ENCODE data around the gene RFNG. TPM values are rescaled to one million over a fixed set of nuclear protein-coding genes. Genes with fewer than 3 reads are reported as not detected.

Gene RFNG
- total and polyA plus RNA-seq, 2 of the 13 experiments (the other 11 are each of a cell fraction or from before 2014, with no cell fraction given): 61.4 to 64.0 TPM

DNA sequence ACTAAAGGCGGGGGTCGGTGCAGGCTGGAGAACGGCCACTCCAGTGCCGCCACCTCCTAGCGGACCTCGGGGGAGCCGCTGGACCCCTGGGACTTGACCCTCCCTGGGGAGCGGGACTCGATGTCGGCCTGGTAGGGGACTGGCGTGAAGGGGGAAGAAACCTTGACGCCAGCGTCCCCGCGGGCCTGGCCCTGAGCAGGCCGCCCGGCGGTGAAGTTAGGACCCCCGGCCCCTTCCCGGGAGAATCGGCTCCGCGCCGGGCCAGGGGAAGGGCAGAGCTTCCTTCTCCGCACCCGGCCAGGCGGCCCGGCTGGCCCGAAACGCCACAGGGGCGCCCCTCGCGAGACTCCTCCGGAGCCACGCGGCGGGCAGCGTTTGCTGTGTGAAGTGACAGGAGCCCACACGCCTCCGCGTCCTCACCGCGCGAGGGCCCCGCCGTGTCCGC is 13.6 kb upstream of the RFNG start (continued):
- TF ChIP-seq EP300 (IDR thresholded peaks at IDR 0.05; ENCODE audit: low read depth in 2 of 2, low read length in 2 of 2) (no peak), EP300 (CRISPR knock-in tag; IDR thresholded peaks at IDR 0.05; ENCODE audit: borderline replicate concordance) (0 out of 2 replicates have a peak, but pooled peaks have one; percentile 24), ARNT2 (CRISPR knock-in tag; IDR thresholded peaks at IDR 0.05; ENCODE audit: low read depth) (no peak), THRA (CRISPR knock-in tag; IDR thresholded peaks at IDR 0.05; ENCODE audit: borderline replicate concordance) (no peak), PHF20 (CRISPR knock-in tag; IDR thresholded peaks at IDR 0.05) (no peak), MAF1 (CRISPR knock-in tag; IDR thresholded peaks at IDR 0.05; ENCODE audit: borderline replicate concordance) (peak; percentile 17; the same call in 1 of the 2 replicates), ZNF225 (CRISPR knock-in tag; IDR thresholded peaks at IDR 0.05) (no peak; the same call in 1 of the 2 replicates), ZNF484 (CRISPR knock-in tag; IDR thresholded peaks at IDR 0.05; ENCODE audit: borderline replicate concordance, low read depth) (no peak), YY1 (IDR thresholded peaks at IDR 0.05; ENCODE audit: insufficient read depth, insufficient replicate concordance, low read depth, low read length) (no peak), ZNF670 (CRISPR knock-in tag; IDR thresholded peaks at IDR 0.05; ENCODE audit: borderline replicate concordance) (no peak), ZNF124 (CRISPR knock-in tag; IDR thresholded peaks at IDR 0.05) (peak; percentile 0; the same call in 1 of the 2 replicates), KDM5A (IDR thresholded peaks at IDR 0.05; ENCODE audit: borderline replicate concordance, low read length) (peak; percentile 88), CENPX (CRISPR knock-in tag; IDR thresholded peaks at IDR 0.05) (no peak), ZNF589 (CRISPR knock-in tag; conservative IDR thresholded peaks at IDR 0.05) (no peak), ZNF577 (CRISPR knock-in tag; IDR thresholded peaks at IDR 0.05; ENCODE audit: borderline replicate concordance, low read depth) (no peak), DPF2 (CRISPR knock-in tag; IDR thresholded peaks at IDR 0.05; ENCODE audit: borderline replicate concordance, low read depth) (no peak), RARA (CRISPR knock-in tag; IDR thresholded peaks at IDR 0.05) (no peak), RXRB (CRISPR knock-in tag; IDR thresholded peaks at IDR 0.05; ENCODE audit: borderline replicate concordance) (no peak), SMAD3 (CRISPR knock-in tag; IDR thresholded peaks at IDR 0.05) (no peak), FOXK1 (CRISPR knock-in tag; IDR thresholded peaks at IDR 0.05; ENCODE audit: borderline replicate concordance, low read depth) (no peak), MIER2 (CRISPR knock-in tag; IDR thresholded peaks at IDR 0.05) (no peak), ZNF784 (CRISPR knock-in tag; IDR thresholded peaks at IDR 0.05; ENCODE audit: borderline replicate concordance) (no peak), ATM (IDR thresholded peaks at IDR 0.05; ENCODE audit: borderline replicate concordance) (no peak), MED1 (CRISPR knock-in tag; IDR thresholded peaks at IDR 0.05) (no peak)
- TF ChIP-seq, protein P1, sequence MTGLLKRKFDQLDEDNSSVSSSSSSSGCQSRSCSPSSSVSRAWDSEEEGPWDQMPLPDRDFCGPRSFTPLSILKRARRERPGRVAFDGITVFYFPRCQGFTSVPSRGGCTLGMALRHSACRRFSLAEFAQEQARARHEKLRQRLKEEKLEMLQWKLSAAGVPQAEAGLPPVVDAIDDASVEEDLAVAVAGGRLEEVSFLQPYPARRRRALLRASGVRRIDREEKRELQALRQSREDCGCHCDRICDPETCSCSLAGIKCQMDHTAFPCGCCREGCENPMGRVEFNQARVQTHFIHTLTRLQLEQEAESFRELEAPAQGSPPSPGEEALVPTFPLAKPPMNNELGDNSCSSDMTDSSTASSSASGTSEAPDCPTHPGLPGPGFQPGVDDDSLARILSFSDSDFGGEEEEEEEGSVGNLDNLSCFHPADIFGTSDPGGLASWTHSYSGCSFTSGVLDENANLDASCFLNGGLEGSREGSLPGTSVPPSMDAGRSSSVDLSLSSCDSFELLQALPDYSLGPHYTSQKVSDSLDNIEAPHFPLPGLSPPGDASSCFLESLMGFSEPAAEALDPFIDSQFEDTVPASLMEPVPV (CRISPR knock-in tag; IDR thresholded peaks at IDR 0.05): no peak
- TF ChIP-seq, protein P2, sequence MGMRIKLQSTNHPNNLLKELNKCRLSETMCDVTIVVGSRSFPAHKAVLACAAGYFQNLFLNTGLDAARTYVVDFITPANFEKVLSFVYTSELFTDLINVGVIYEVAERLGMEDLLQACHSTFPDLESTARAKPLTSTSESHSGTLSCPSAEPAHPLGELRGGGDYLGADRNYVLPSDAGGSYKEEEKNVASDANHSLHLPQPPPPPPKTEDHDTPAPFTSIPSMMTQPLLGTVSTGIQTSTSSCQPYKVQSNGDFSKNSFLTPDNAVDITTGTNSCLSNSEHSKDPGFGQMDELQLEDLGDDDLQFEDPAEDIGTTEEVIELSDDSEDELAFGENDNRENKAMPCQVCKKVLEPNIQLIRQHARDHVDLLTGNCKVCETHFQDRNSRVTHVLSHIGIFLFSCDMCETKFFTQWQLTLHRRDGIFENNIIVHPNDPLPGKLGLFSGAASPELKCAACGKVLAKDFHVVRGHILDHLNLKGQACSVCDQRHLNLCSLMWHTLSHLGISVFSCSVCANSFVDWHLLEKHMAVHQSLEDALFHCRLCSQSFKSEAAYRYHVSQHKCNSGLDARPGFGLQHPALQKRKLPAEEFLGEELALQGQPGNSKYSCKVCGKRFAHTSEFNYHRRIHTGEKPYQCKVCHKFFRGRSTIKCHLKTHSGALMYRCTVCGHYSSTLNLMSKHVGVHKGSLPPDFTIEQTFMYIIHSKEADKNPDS (CRISPR knock-in tag; IDR thresholded peaks at IDR 0.05): no peak
